Epithelial cell of esophagus (primary cell): ENCODE data around the gene NDC80.
"Not testable (repeated sequence)": the region's sequence is repeated elsewhere in the genome, so short reads cannot be mapped to it uniquely, and the experiment has no call there.

Experiments
- DNase-seq: peaks from one replicate; pipeline ENCODE4 v3.0.0; 2010; ENCODE audit warnings: low read depth
- H3K4me3 ChIP-seq: 2 replicates; pipeline ENCODE4 v1.5.1; 2011; ENCODE audit warnings: mild to moderate bottlenecking, low read length, control low read depth
- TF ChIP-seq, protein P1 (sequence below): IDR thresholded peaks from 2 replicates; pipeline ENCODE4 v1.5.1; 2011; ENCODE audit warnings: low read depth, mild to moderate bottlenecking, low read length, control low read depth, inconsistent platforms; ENCODE audit not compliant: insufficient read depth; ENCODE audit errors: missing control alignments

NDC80 gene

DNA sequence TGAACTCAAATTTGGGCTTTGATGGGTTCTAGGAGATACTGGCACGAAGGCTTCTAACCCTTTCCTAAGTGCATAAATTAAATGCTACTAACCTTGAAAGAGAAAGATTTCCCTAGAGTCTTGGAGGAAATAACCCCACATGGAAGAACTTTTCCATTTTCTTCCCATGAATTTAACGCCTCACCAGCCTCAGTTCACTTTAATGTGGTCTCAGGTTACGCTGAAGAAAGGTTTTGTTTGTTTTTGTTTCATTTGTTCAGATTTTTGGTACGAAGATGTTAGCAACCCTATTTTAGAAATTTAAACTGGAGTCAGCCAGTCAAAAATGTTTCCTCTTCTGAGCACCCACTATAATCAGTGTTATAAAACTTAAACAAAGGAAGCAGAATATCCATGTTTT is 30.8 kb upstream of the NDC80 start:
- TF ChIP-seq, protein P1, sequence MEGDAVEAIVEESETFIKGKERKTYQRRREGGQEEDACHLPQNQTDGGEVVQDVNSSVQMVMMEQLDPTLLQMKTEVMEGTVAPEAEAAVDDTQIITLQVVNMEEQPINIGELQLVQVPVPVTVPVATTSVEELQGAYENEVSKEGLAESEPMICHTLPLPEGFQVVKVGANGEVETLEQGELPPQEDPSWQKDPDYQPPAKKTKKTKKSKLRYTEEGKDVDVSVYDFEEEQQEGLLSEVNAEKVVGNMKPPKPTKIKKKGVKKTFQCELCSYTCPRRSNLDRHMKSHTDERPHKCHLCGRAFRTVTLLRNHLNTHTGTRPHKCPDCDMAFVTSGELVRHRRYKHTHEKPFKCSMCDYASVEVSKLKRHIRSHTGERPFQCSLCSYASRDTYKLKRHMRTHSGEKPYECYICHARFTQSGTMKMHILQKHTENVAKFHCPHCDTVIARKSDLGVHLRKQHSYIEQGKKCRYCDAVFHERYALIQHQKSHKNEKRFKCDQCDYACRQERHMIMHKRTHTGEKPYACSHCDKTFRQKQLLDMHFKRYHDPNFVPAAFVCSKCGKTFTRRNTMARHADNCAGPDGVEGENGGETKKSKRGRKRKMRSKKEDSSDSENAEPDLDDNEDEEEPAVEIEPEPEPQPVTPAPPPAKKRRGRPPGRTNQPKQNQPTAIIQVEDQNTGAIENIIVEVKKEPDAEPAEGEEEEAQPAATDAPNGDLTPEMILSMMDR, result no peak
- no peak overlapping the region for H3K4me3 ChIP-seq
- no peak for DNase-seq

DNA sequence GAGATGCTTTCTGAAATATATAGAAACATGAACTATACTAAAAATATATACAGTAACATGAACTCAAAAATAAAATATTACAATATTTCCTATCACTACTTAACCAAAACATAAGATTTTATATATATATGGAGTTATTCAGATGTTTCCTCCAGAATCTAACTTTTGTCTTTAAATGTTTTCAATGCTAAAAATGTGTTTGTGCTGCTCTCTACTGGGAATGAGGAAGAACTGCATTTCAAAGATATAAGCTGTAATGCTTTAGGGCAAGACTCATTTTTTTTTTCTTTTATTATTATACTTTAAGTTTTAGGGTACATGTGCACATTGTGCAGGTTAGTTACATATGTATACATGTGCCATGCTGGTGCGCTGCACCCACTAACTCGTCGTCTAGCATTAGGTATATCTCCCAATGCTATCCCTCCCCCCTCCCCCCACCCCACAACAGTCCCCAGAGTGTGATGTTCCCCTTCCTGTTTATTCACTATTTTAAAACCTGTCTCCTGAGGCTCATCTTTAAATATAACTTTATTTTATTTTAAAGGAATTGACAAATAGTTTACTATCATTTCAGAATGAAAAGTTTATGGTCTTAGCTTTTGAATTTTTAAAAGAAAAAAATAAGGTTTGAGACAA is 29.3 kb upstream of the NDC80 start:
- DNase-seq, result peak; percentile 46
- TF ChIP-seq, protein P1, result peak; percentile 57

DNA sequence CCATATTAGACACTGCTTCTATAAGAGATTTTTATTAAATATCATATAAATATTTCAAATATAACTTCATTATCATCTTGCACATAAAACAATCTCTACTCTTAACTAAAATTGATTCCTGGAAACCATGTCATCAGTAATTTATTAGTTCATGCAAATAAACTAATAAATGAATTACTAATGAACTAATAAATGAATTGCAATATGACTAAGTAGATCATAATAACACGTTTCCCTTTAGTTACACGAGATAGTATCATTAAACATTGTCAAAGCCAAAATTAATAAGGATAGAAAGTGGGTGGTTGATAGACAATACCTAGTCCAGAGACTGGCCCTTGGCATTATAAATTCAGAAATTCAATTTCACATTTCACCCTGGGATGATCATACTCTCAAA is 26.2 kb upstream of the NDC80 start:
- H3K4me3 ChIP-seq, result no peak overlapping the region
- DNase-seq, result no peak
- TF ChIP-seq, protein P1, result no peak

More for the DNA sequence above, 29.3 kb upstream of the NDC80 start:
- H3K4me3 ChIP-seq, result not testable (repeated sequence)

DNA sequence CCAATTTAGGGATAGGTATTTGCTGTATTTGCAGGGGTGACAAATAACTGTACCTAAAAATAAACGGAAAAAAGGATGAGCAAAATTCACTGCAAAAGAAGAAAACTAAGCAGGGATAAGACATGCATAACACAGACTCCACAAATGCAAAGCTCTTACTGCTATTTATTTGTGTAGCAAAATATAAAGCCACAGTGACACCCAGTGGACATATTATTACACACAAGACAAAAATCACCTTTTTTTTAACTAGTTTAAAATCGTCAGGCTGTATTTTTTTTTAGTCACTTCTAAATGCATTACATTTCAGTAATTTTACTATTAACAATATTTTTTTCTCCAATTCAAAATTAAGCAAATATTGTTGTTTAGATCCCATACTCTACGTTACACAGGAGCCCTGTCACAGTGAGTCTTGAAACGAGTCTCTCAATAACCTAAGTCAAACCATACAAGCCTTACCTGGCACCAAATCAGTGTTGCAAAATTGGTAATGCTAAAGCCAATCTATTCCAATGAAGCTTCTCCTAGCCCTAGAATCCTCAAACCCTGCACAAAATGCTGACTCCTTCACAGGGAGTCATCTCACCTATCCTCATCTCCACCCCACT is 23.8 kb upstream of the NDC80 start:
- peak; percentile 68 for DNase-seq
- no peak overlapping the region for H3K4me3 ChIP-seq
- TF ChIP-seq, protein P1, result peak; percentile 28

DNA sequence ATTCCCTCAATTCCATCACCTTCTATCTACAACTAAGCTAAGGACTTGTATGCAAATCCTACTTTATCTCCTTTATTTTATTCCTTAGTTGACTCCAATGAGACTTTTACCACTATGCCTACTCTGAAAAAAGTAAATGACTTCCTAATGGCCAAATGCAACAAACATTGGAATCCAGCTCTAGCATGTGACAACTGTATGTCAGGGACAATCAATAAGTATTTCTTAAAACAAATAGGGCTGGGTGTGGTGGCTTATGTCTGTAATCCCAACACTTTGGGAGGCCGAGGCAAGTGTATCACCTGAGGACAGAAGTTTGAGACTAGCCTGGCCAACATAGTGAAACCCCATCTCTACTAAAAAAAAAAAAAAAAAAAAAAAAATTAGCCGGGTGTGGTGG is 21.9 kb upstream of the NDC80 start:
- no peak overlapping the region for H3K4me3 ChIP-seq
- TF ChIP-seq, protein P1, result no peak
- no peak for DNase-seq

DNA sequence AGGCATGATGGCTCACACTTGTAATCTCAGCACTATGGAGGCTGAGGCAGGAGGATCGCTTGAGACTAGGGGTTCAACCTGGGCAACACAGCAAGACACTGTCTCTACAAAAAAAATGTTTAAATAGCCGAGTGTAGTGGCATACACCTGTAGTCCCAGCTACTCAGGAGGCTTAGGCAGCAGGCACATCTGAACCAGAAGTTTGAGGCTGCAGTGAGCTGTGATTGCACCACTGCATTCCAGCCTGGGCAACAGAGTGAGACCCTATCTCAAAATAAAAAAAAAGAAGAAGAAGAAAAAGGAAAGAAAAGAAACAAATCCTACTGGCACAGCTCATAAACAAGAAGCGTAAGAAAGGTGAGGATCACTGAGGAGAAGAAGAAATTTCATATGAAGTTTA is 19.9 kb upstream of the NDC80 start:
- no peak for DNase-seq
- TF ChIP-seq, protein P1, result no peak
- no peak overlapping the region for H3K4me3 ChIP-seq

DNA sequence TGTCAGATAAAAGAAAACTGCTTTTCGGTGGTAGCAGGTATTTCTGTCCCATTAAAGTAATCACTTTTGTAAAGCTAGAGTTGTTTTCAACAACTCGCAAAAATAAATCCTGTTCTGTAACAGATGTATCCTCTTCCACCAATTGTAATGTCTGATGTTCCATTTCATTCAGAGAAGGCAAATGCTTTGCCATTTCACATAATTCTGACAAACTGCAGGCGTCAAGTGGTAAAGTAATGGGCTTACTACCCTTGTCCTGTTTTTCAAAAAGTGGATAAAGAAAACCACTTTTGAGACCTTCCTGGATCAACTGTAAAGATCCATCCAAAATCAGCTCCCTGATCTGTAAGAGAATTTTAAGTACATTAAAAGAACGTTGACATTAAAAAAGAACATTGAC is 16.7 kb upstream of the NDC80 start:
- no peak overlapping the region for H3K4me3 ChIP-seq
- no peak for DNase-seq
- TF ChIP-seq, protein P1, result no peak
